Left lung (tissue), 10 donors: ENCODE results near the gene KDELR3. TPM values are rescaled to one million over a fixed set of nuclear protein-coding genes. Genes with fewer than 3 reads are reported as not detected.

ENCODE experiments used
- ATAC-seq: fragments of 200-7000 bp; cut with Tn5 transposase; one replicate; pipeline ENCODE4 v1.9.1; 2020; ENCODE audit warnings: moderate library complexity
- DNase-seq, 4 donors: peaks; one replicate each; pipeline ENCODE4 v3.0.0-alpha.2; 2013 to 2020
- H3K27ac ChIP-seq, 2 donors: fragments of 200-600 bp; sonication (generic) in 1 of 2; one replicate each; pipeline versions ENCODE4 v1.5.0 to v1.8.0; 2020 to 2021
- H3K27me3 ChIP-seq, 2 donors: fragments of 200-600 bp; sonication (generic) in 1 of 2; one replicate each; pipeline versions ENCODE4 v1.5.0 to v1.8.0; 2020 to 2021
- H3K36me3 ChIP-seq, 2 donors: fragments of 200-600 bp; sonication (generic) in 1 of 2; one replicate each; pipeline versions ENCODE4 v1.5.0 to v1.8.0; 2020 to 2021
- H3K4me1 ChIP-seq, 2 donors: fragments of 200-600 bp; one replicate each; pipeline ENCODE4 v1.8.0; 2021
- H3K4me3 ChIP-seq, 2 donors: fragments of 200-600 bp; sonication (generic) in 1 of 2; one replicate each; pipeline versions ENCODE4 v1.5.0 to v1.8.0; 2020 to 2021; ENCODE audit warnings: mild to moderate bottlenecking in 1 of 2
- H3K9me3 ChIP-seq, 2 donors: fragments of 200-600 bp; sonication (generic) in 1 of 2; one replicate each; pipeline versions ENCODE4 v1.5.0 to v1.8.0; 2020 to 2021
- CTCF ChIP-seq, 2 donors: fragments of 200-600 bp; sonication (generic) in 1 of 2; IDR thresholded peaks; one replicate each; pipeline versions ENCODE4 v1.5.0 to v1.8.0; 2021; ENCODE audit warnings: antibody characterized with exemption in 2 of 2
- intact Hi-C, 2 donors: fragments of 100-400 bp; cut with DNase I; formaldehyde crosslinking; loops; one replicate each; pipeline versions ENCODE4 v1.11.2 to v1.14.2; 2022
- polyA plus RNA-seq, 6 donors: library from polyadenylated mRNA; unstranded; fragments of 120-200 nt; gene quantifications; one replicate each; pipeline ENCODE4 v1.2.1, GENCODE V29; 2013; ENCODE audit not compliant: insufficient read length in 6 of 6
- total RNA-seq, 2 donors: library from RNA; stranded (reverse); fragmentation: NEBNext Ultra II Directional; extraction: Animal tissue kit (Norgen Biotek cat#: 25700); gene quantifications; one replicate each; pipeline ENCODE4 v1.2.1, GENCODE V29; 2021
- donor health status: DM: no; HTN: yes; CAD: no.
- donor health status: DM: no; HTN: no; CAD: no.

Gene KDELR3
- total and polyA plus RNA-seq, 8 donors, result 5.5 to 53.8 (median 7.7) TPM

GRCh38 chr22:38494939-38495338, 27.0 kb downstream of the KDELR3 start:
- Histone ChIP-seq H3K27me3 (no peaks in the 10 kb centered on the region), H3K36me3 (peaks cover 5 to 100% of the 10 kb centered on the region in 2 donors), H3K27ac (no peak overlapping the region), H3K4me3 (no peak overlapping the region), H3K9me3 (no peaks in the 10 kb centered on the region), H3K4me1 (peaks cover 0 to 49% of the 10 kb centered on the region in 2 donors)
- ATAC-seq, result no peak
- no peak for TF ChIP-seq CTCF (IDR thresholded peaks at IDR 0.05)
- intact Hi-C loops, result no loop called here
- no peak for DNase-seq

GRCh38 chr22:38497869-38498268, 30.0 kb downstream of the KDELR3 start:
- H3K9me3 ChIP-seq, result no peaks in the 10 kb centered on the region
- TF ChIP-seq CTCF (IDR thresholded peaks at IDR 0.05), result no peak
- H3K36me3 ChIP-seq, result peaks cover 5 to 98% of the 10 kb centered on the region in 2 donors
- no peak overlapping the region for H3K27ac ChIP-seq
- ATAC-seq, result no peak
- H3K4me1 ChIP-seq, result peaks cover 8 to 47% of the 10 kb centered on the region in 2 donors
- H3K4me3 ChIP-seq, result no peak overlapping the region
- H3K27me3 ChIP-seq, result no peaks in the 10 kb centered on the region
- no peak for DNase-seq
- intact Hi-C loops, result no loop called here

GRCh38 chr22:38501797-38502672, 34.1 kb downstream of the KDELR3 start:
- Histone ChIP-seq H3K27ac (no peak overlapping the region), H3K36me3 (peaks cover 0 to 69% of the 10 kb centered on the region in 2 donors), H3K4me3 (peak overlapping the region in 1 of 2 donors; percentile 78), H3K9me3 (no peaks in the 10 kb centered on the region), H3K4me1 (peaks cover 17 to 60% of the 10 kb centered on the region in 2 donors), H3K27me3 (no peaks in the 10 kb centered on the region)
- intact Hi-C loops, result no loop called here
- ATAC-seq (no peak), DNase-seq (no peak)
- TF ChIP-seq CTCF (IDR thresholded peaks at IDR 0.05), result no peak

GRCh38 chr22:38503021-38503420, 35.1 kb downstream of the KDELR3 start:
- Histone ChIP-seq H3K36me3 (peaks cover 0 to 59% of the 10 kb centered on the region in 2 donors), H3K27ac (no peak overlapping the region), H3K27me3 (no peaks in the 10 kb centered on the region), H3K9me3 (no peaks in the 10 kb centered on the region), H3K4me1 (peaks cover 17 to 62% of the 10 kb centered on the region in 2 donors), H3K4me3 (peak overlapping the region; percentile 73 to 78)
- no peak for TF ChIP-seq CTCF (IDR thresholded peaks at IDR 0.05)
- ATAC-seq (no peak), DNase-seq (no peak)
- intact Hi-C loops, result no loop called here

GRCh38 chr22:38504731-38505540, 37.0 kb downstream of the KDELR3 start:
- peak overlapping the region; percentile 99 to 100 for H3K27ac ChIP-seq
- DNase-seq (peak in 3 of 4 donors; percentile 54 to 83 (median 59)), ATAC-seq (peak; percentile 21)
- TF ChIP-seq CTCF (IDR thresholded peaks at IDR 0.05), result no peak
- H3K9me3 ChIP-seq, result no peaks in the 10 kb centered on the region
- peak overlapping the region; percentile 73 to 78 for H3K4me3 ChIP-seq
- H3K4me1 ChIP-seq, result peaks cover 17 to 46% of the 10 kb centered on the region in 2 donors
- H3K36me3 ChIP-seq, result peaks cover 0 to 40% of the 10 kb centered on the region in 2 donors
- intact Hi-C loops, result no loop called here
- no peaks in the 10 kb centered on the region for H3K27me3 ChIP-seq
